K562 (cell line): ENCODE results near the gene ENO2. TPM values are rescaled to one million over a fixed set of nuclear protein-coding genes. Genes with fewer than 3 reads are reported as not detected.
A peak's percentile ranks its signal among the peaks of the same experiment; 100 is the strongest.

Experiments used
- BRCA1 ChIP-seq, 2 experiments: fragments of 450-650 bp in 1 of 2; sonication (generic) in 1 of 2; formaldehyde crosslinking in 1 of 2; IDR thresholded peaks; 2 replicates each; pipeline versions ENCODE4 v1.5.0 to v1.6.1; 2017 to 2020; ENCODE audit warnings: mild to moderate bottlenecking in 1 of 2, missing genetic modification reagents in 1 of 2
- CBX1 ChIP-seq: sonication (generic); IDR thresholded peaks from 2 replicates; pipeline ENCODE4 v1.6.1; 2016; ENCODE audit warnings: antibody characterized with exemption, low read depth, mild to moderate bottlenecking
- CC2D1A ChIP-seq: fragments of 450-650 bp; IDR thresholded peaks from 2 replicates; pipeline ENCODE4 v1.6.1; 2017; ENCODE audit warnings: mild to moderate bottlenecking
- DEAF1 ChIP-seq: fragments of 450-650 bp; formaldehyde crosslinking; IDR thresholded peaks from 2 replicates; pipeline ENCODE4 v1.4.0; 2020; ENCODE audit warnings: mild to moderate bottlenecking, moderate library complexity
- ELF1 ChIP-seq: fragments of 200-800 bp; sonication (Bioruptor generic); IDR thresholded peaks from 2 replicates; pipeline ENCODE4 v1.6.1; 2016; ENCODE audit warnings: missing genetic modification characterization, missing compliant biosample characterization
- FOXK2 ChIP-seq, 2 experiments: fragments of 450-650 bp; IDR thresholded peaks in 1 of 2; conservative IDR thresholded peaks in 1 of 2; 2 replicates each; pipeline ENCODE4 v1.6.1; 2016; ENCODE audit warnings: low read depth in 2 of 2, mild to moderate bottlenecking in 1 of 2
- GTF2F1 ChIP-seq: IDR thresholded peaks from 2 replicates; pipeline ENCODE4 v1.6.1; 2011; ENCODE audit warnings: low read depth, low read length, improper control_type of control experiment
- KDM5B ChIP-seq: fragments of 200-600 bp; sonication (generic); IDR thresholded peaks from 2 replicates; pipeline ENCODE4 v1.6.1; 2012; ENCODE audit warnings: low read depth, mild to moderate bottlenecking, moderate library complexity, low read length, control low read depth, inconsistent platforms; ENCODE audit not compliant: insufficient replicate concordance
- MAZ ChIP-seq, 2 experiments: fragments of 450-650 bp in 1 of 2; sonication (generic) in 1 of 2; formaldehyde crosslinking; IDR thresholded peaks in 1 of 2; conservative IDR thresholded peaks in 1 of 2; 2 replicates each; pipeline versions ENCODE4 v1.4.0 to v1.5.0; 2020; ENCODE audit warnings: mild to moderate bottlenecking in 1 of 2, missing genetic modification reagents in 1 of 2
- MBD2 ChIP-seq: sonication (generic); IDR thresholded peaks from 2 replicates; pipeline ENCODE4 v1.6.1; 2016; ENCODE audit warnings: low read depth, borderline replicate concordance
- MYNN ChIP-seq, 2 experiments: sonication (generic); formaldehyde crosslinking in 1 of 2; IDR thresholded peaks; 2 replicates each; pipeline versions ENCODE4 v1.5.0 to v1.6.1; 2016 to 2020; ENCODE audit warnings: antibody characterized with exemption in 1 of 2, missing genetic modification reagents in 1 of 2
- NFE2 ChIP-seq: IDR thresholded peaks from 2 replicates; pipeline ENCODE4 v1.6.1; 2014; ENCODE audit warnings: antibody characterized with exemption, low read depth
- PHB ChIP-seq: fragments of 250-450 bp; sonication (Bioruptor Pico); IDR thresholded peaks from 2 replicates; pipeline ENCODE4 v1.5.0; 2021
- PHF8 ChIP-seq: fragments of 200-600 bp; sonication (generic); IDR thresholded peaks from 2 replicates; pipeline ENCODE4 v1.6.1; 2012; ENCODE audit warnings: mixed run types, mild to moderate bottlenecking, inconsistent platforms, low read length, moderate library complexity, borderline replicate concordance
- RCOR1 ChIP-seq, 2 experiments: IDR thresholded peaks; 2 replicates each; pipeline ENCODE4 v1.6.1; 2012; ENCODE audit warnings: low read depth in 2 of 2, low read length in 2 of 2, borderline replicate concordance in 1 of 2, improper control_type of control experiment in 1 of 2
- RUNX1 ChIP-seq: sonication (generic); IDR thresholded peaks from 2 replicates; pipeline ENCODE4 v1.6.1; 2016; ENCODE audit warnings: antibody characterized with exemption, low read depth
- SREBF1 ChIP-seq: fragments of 150-350 bp; IDR thresholded peaks from 2 replicates; pipeline ENCODE4 v1.6.1; 2014; ENCODE audit warnings: antibody characterized with exemption, low read depth, low read length, borderline replicate concordance
- STAT5A ChIP-seq: IDR thresholded peaks from 2 replicates; pipeline ENCODE4 v1.6.1; 2012; ENCODE audit warnings: low read length, inconsistent platforms, borderline replicate concordance
- SUPT5H ChIP-seq: fragments of 450-650 bp; IDR thresholded peaks from 2 replicates; pipeline ENCODE4 v1.6.1; 2016
- TEAD2 ChIP-seq: fragments of 450-650 bp; IDR thresholded peaks from 2 replicates; pipeline ENCODE4 v1.6.1; 2016; ENCODE audit warnings: missing genetic modification characterization, control low read depth, missing compliant biosample characterization
- ZKSCAN1 ChIP-seq: fragments of 150-350 bp; IDR thresholded peaks from 2 replicates; pipeline ENCODE4 v1.6.1; 2016; ENCODE audit warnings: low read depth, low read length
- ZNF165 ChIP-seq: fragments of 250-450 bp; sonication (Bioruptor Pico); IDR thresholded peaks from 2 replicates; pipeline ENCODE4 v1.4.0; 2020; ENCODE audit warnings: borderline replicate concordance
- ZNF444 ChIP-seq: fragments of 250-450 bp; sonication (Bioruptor Pico); IDR thresholded peaks from 2 replicates; pipeline ENCODE4 v1.4.0; 2020; ENCODE audit warnings: mild to moderate bottlenecking, moderate library complexity
- ZNF511 ChIP-seq: sonication (generic); formaldehyde crosslinking; IDR thresholded peaks from 2 replicates; pipeline ENCODE4 v1.8.0; 2022; ENCODE audit warnings: mild to moderate bottlenecking, missing genetic modification reagents
- polyA plus RNA-seq, 8 experiments: library from polyadenylated mRNA; depleted of rRNA in 4 of 8; stranded (reverse) in 5 of 8; unstranded in 3 of 8; fragments of >200 nt; fragmentation: Nextera tagmentation in 2 of 8; fragmentation: Illumina TruSeq in 1 of 8; extraction: Ambion mirVana in 2 of 8; extraction: Trizol in 1 of 8; gene quantifications; 2 replicates each; pipeline versions ENCODE4 v1.2.1 to v1.2.3, GENCODE V29; 2011 to 2014; ENCODE audit warnings: inconsistent platforms in 1 of 8, missing spikeins in 1 of 8
- total RNA-seq, 7 experiments: library from RNA; depleted of rRNA in 6 of 7; stranded (reverse); fragments of >200 nt in 6 of 7; fragmentation: Illumina TruSeq in 2 of 7; extraction: Trizol in 2 of 7; gene quantifications; 2 replicates each; pipeline versions ENCODE4 v1.2.1 to v1.2.3, GENCODE V29; 2011 to 2021; ENCODE audit warnings: low replicate concordance in 1 of 7
- TF ChIP-seq, protein P1 (sequence below): fragments of 250-450 bp; sonication (Bioruptor Pico); IDR thresholded peaks from 2 replicates; pipeline ENCODE4 v1.4.0; 2020

ENO2 gene
- total and polyA plus RNA-seq, 9 of the 15 experiments (the other 6 are each of a cell fraction or from before 2014, with no cell fraction given), result 10.9 to 43.3 (median 21.0) TPM

- TF ChIP-seq KDM5B (no peak), TEAD2 (no peak), NFE2 (0 out of 2 replicates have a peak, but pooled peaks have one; percentile 6), ZNF444 (CRISPR knock-in tag) (no peak), PHF8 (peak; percentile 63; the same call in 1 of the 2 replicates), ELF1 (tag) (peak; percentile 66; the same call in 1 of the 2 replicates), STAT5A (no peak; the same call in 1 of the 2 replicates), ZNF165 (CRISPR knock-in tag) (no peak), ZKSCAN1 (0 out of 2 replicates have a peak, but pooled peaks have one; percentile 31), MYNN (IDR thresholded peaks at IDR 0.05) (peak; percentile 65), MYNN (CRISPR knock-in tag; IDR thresholded peaks at IDR 0.05) (no peak), MBD2 (peak; percentile 78), BRCA1 (IDR thresholded peaks at IDR 0.05) (no peak), BRCA1 (CRISPR knock-in tag; IDR thresholded peaks at IDR 0.05) (no peak), CC2D1A (0 out of 2 replicates have a peak, but pooled peaks have one; percentile 18), SREBF1 (no peak), MAZ (CRISPR knock-in tag; conservative IDR thresholded peaks at IDR 0.05 in 1 of 2, IDR thresholded peaks at IDR 0.05 in 1 of 2) (peak; percentile 61 to 78; a peak in 3 of 4 replicates), SUPT5H (peak; percentile 84), CBX1 (peak; percentile 60; the same call in 1 of the 2 replicates), FOXK2 (conservative IDR thresholded peaks at IDR 0.05 in 1 of 2, IDR thresholded peaks at IDR 0.05 in 1 of 2; ENCODE audit: low read depth in 2 of 2) (peak; percentile 29 to 74; a peak in 3 of 4 replicates), DEAF1 (CRISPR knock-in tag) (peak; percentile 47; the same call in 1 of the 2 replicates), PHB (CRISPR knock-in tag) (peak; percentile 88; the same call in 1 of the 2 replicates), ZNF511 (CRISPR knock-in tag) (peak; percentile 88; the same call in 1 of the 2 replicates), RUNX1 (no peak), GTF2F1 (0 out of 2 replicates have a peak, but pooled peaks have one; percentile 42), RCOR1 (IDR thresholded peaks at IDR 0.05; ENCODE audit: borderline replicate concordance in 1 of 2, low read depth in 2 of 2, low read length in 2 of 2) (peak in 1 of 2 experiments; percentile 43; a peak in 1 of 4 replicates)
- TF ChIP-seq, protein P1, sequence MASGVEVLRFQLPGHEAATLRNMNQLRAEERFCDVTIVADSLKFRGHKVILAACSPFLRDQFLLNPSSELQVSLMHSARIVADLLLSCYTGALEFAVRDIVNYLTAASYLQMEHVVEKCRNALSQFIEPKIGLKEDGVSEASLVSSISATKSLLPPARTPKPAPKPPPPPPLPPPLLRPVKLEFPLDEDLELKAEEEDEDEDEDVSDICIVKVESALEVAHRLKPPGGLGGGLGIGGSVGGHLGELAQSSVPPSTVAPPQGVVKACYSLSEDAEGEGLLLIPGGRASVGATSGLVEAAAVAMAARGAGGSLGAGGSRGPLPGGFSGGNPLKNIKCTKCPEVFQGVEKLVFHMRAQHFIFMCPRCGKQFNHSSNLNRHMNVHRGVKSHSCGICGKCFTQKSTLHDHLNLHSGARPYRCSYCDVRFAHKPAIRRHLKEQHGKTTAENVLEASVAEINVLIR, result peak; percentile 84
Observed at GRCh38 chr12:6937481-6938352, 23.3 kb downstream of the ENO2 start (continued).
